Upper lobe of right lung (tissue), 1 donor: ENCODE measurements around the gene STRIP1. TPM values are rescaled to one million over a fixed set of nuclear protein-coding genes. Genes with fewer than 3 reads are reported as not detected.
A peak's percentile ranks its signal among the peaks of the same experiment; 100 is the strongest.

Experiments used
- ATAC-seq: fragments of 200-7000 bp; cut with Tn5 transposase; one replicate; pipeline ENCODE4 v1.9.1; 2020; ENCODE audit warnings: mild to moderate bottlenecking, moderate library complexity
- DNase-seq: peaks from one replicate; pipeline ENCODE4 v3.0.0-alpha.2; 2020
- H3K27ac ChIP-seq: fragments of 200-600 bp; one replicate; pipeline ENCODE4 v1.8.0; 2022
- H3K27me3 ChIP-seq: fragments of 200-600 bp; one replicate; pipeline ENCODE4 v1.8.0; 2022; ENCODE audit warnings: mild to moderate bottlenecking
- H3K36me3 ChIP-seq: fragments of 200-600 bp; one replicate; pipeline ENCODE4 v1.8.0; 2022
- H3K4me1 ChIP-seq: fragments of 200-600 bp; one replicate; pipeline ENCODE4 v1.8.0; 2022
- H3K4me3 ChIP-seq: fragments of 200-600 bp; one replicate; pipeline ENCODE4 v1.8.0; 2022; ENCODE audit warnings: mild to moderate bottlenecking
- H3K9me3 ChIP-seq: fragments of 200-600 bp; one replicate; pipeline ENCODE4 v1.8.0; 2022
- CTCF ChIP-seq: fragments of 200-600 bp; IDR thresholded peaks from one replicate; pipeline ENCODE4 v1.8.0; 2022; ENCODE audit warnings: antibody characterized with exemption
- intact Hi-C: fragments of 100-400 bp; cut with DNase I; formaldehyde crosslinking; loops from one replicate; pipeline ENCODE4 v1.11.0; 2022
- total RNA-seq: library from RNA; stranded (reverse); fragmentation: NEBNext Ultra II Directional; extraction: Animal tissue kit (Norgen Biotek cat#: 25700); gene quantifications from one replicate; pipeline ENCODE4 v1.2.1, GENCODE V29; 2021
- donor health status: DM: no; HTN: yes; CAD: no; lungs with severe emphysema.

Gene STRIP1
- total RNA-seq, 1 donor from 2014 or later: 35.6 TPM

- ATAC-seq (no peak), DNase-seq (no peak)
- Histone ChIP-seq H3K4me3 (no peak overlapping the region), H3K36me3 (peaks cover 54% of the 10 kb centered on the region), H3K4me1 (peaks cover 43% of the 10 kb centered on the region), H3K27me3 (no peaks in the 10 kb centered on the region), H3K9me3 (no peaks in the 10 kb centered on the region), H3K27ac (no peak overlapping the region)
- intact Hi-C loops: no loop called here
- no peak for TF ChIP-seq CTCF
Observed at GRCh38 chr1:110008971-110009565, 25.4 kb upstream of the STRIP1 start.

- no peaks in the 10 kb centered on the region for H3K9me3 ChIP-seq
- H3K4me1 ChIP-seq: peaks cover 18% of the 10 kb centered on the region
- no peak for DNase-seq
- H3K36me3 ChIP-seq: peaks cover 79% of the 10 kb centered on the region
- peak; percentile 97 for ATAC-seq
- intact Hi-C loops: no loop called here
- peak; percentile 55 for TF ChIP-seq CTCF
- H3K27ac ChIP-seq: no peak overlapping the region
- H3K27me3 ChIP-seq: no peaks in the 10 kb centered on the region
- no peak overlapping the region for H3K4me3 ChIP-seq
Observed at GRCh38 chr1:110011527-110012041, 22.8 kb upstream of the STRIP1 start.

GRCh38 chr1:110012100-110012780 lies 22.2 kb upstream of the STRIP1 start:
- Histone ChIP-seq H3K27me3 (no peaks in the 10 kb centered on the region), H3K4me1 (peaks cover 11% of the 10 kb centered on the region), H3K4me3 (no peak overlapping the region), H3K9me3 (no peaks in the 10 kb centered on the region), H3K36me3 (peaks cover 86% of the 10 kb centered on the region), H3K27ac (no peak overlapping the region)
- no peak for DNase-seq
- no peak for ATAC-seq
- intact Hi-C loops: no loop called here
- TF ChIP-seq CTCF: no peak

GRCh38 chr1:110017792-110018191 lies 16.6 kb upstream of the STRIP1 start:
- H3K9me3 ChIP-seq: no peaks in the 10 kb centered on the region
- peaks cover 100% of the 10 kb centered on the region for H3K36me3 ChIP-seq
- no peaks in the 10 kb centered on the region for H3K27me3 ChIP-seq
- no peak for DNase-seq
- no peak overlapping the region for H3K27ac ChIP-seq
- H3K4me1 ChIP-seq: no peaks in the 10 kb centered on the region
- H3K4me3 ChIP-seq: no peak overlapping the region
- TF ChIP-seq CTCF: no peak
- intact Hi-C loops: no loop called here
- no peak for ATAC-seq

GRCh38 chr1:110018396-110018795 lies 16.0 kb upstream of the STRIP1 start:
- DNase-seq: no peak
- H3K4me3 ChIP-seq: no peak overlapping the region
- no peak overlapping the region for H3K27ac ChIP-seq
- no peaks in the 10 kb centered on the region for H3K27me3 ChIP-seq
- no peaks in the 10 kb centered on the region for H3K4me1 ChIP-seq
- peaks cover 100% of the 10 kb centered on the region for H3K36me3 ChIP-seq
- no peaks in the 10 kb centered on the region for H3K9me3 ChIP-seq
- TF ChIP-seq CTCF: no peak
- ATAC-seq: no peak
- intact Hi-C loops: no loop called here
